ENCODE results near the gene FSIP1. TPM values are rescaled to one million over a fixed set of nuclear protein-coding genes. Genes with fewer than 3 reads are reported as not detected.

FSIP1 gene
- total RNA-seq, 4 donors from 2014 or later, result 0.17 TPM; not detected in 3

GRCh38 chr15:39774688-39775267 is 7.9 kb downstream of the FSIP1 start:
- no peak for DNase-seq (ENCODE audit: low spot score in 2 of 2)
- intact Hi-C loops (cut with DNase I; ENCODE audit: low total_unique reads), result no loop called here
- TF ChIP-seq POLR2A (IDR thresholded peaks at IDR 0.05), result no peak
- no peak for TF ChIP-seq CTCF (IDR thresholded peaks at IDR 0.05)
- WGBS, 2 donors, result 80% methylated on average over 3 of the region's 3 CpGs
- no peak overlapping the region for H3K4me3 ChIP-seq (ENCODE audit: low read depth, poor library complexity, severe bottlenecking)

DNA sequence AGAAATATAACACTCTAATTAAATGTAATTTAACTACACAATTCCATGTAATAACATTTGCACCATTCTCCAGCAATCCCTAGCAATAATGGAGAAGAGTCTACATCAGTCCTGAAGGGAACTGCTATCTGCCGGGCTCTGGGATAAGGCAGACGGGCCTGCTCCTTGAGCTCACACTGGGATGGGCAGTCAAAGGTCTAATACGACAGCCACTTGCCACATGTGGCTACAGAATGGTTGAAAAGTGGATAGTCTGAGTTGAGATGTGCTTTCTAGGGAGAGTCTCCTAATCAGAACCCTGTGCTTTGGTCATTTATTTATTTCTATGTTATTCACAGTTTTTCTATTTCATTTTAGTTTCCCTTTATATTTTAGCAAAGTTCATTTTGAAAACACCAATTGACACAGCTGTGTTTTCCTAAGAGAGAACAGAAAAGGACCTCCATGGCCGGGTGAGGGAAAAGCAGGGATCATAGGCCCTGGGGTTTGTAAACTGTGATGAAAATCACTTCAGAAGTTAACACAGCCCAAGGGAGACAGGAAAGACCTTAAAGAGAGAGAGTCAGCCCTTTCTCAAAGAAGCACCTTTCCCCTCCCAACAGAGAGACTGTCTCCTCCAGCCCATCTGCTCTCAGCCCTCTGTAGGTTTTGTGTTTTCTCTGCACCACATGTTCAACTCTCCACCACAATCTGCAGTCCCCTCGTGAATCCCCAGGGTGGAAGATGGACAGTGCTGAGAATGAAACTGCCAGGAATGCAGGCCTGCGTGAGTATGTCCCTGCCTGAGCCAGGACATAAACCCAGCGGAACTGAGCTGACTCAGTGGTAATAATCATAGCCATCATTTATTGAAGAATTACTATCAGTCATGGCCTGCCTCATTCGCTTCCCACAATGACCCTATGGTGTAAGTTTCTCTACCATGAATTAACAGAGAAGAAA is 11.6 kb downstream of the FSIP1 start:
- DNase-seq (ENCODE audit: low spot score in 2 of 2), result no peak
- WGBS, 2 donors, result 62 to 65% methylated on average over 8 of the region's 8 CpGs
- TF ChIP-seq POLR2A (IDR thresholded peaks at IDR 0.05), result no peak
- H3K4me3 ChIP-seq (ENCODE audit: low read depth, poor library complexity, severe bottlenecking), result no peak overlapping the region
- intact Hi-C loops (cut with DNase I; ENCODE audit: low total_unique reads), result no loop called here

GRCh38 chr15:39767921-39768320 is 14.7 kb downstream of the FSIP1 start:
- WGBS, 2 donors, result 96 to 98% methylated on average over 5 of the region's 5 CpGs
- TF ChIP-seq POLR2A (IDR thresholded peaks at IDR 0.05), result no peak
- no peak for TF ChIP-seq CTCF (IDR thresholded peaks at IDR 0.05)
- H3K4me3 ChIP-seq (ENCODE audit: low read depth, poor library complexity, severe bottlenecking), result no peak overlapping the region
- DNase-seq (ENCODE audit: low spot score in 2 of 2), result no peak
- intact Hi-C loops (cut with DNase I; ENCODE audit: low total_unique reads), result no loop called here

DNA sequence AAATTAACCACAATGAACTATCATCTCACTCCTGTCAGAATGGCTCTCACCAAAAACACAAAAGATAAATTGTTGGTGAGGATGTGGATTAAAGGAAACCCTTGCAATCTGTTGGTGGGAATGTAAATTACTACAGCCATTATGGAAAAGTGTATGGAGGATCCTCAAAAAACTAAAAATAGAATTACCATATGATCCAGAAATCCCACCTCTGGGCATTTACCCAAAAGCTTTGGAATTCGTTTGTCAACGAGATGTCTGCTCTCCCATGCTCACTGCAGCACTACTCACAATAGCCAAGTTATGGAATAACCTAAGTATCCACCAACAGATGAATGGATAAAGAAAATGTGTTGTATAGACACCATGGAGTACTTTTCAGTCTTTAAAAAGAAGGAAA is 21.6 kb downstream of the FSIP1 start:
- 72 to 77% methylated on average over 2 of the region's 2 CpGs for WGBS, 2 donors
- no peak overlapping the region for H3K4me3 ChIP-seq (ENCODE audit: low read depth, poor library complexity, severe bottlenecking)
- no peak for DNase-seq (ENCODE audit: low spot score in 2 of 2)
- no peak for TF ChIP-seq CTCF (IDR thresholded peaks at IDR 0.05)
- TF ChIP-seq POLR2A (IDR thresholded peaks at IDR 0.05), result no peak
- intact Hi-C loops (cut with DNase I; ENCODE audit: low total_unique reads), result no loop called here

- TF ChIP-seq POLR2A (IDR thresholded peaks at IDR 0.05), result no peak
- TF ChIP-seq CTCF (IDR thresholded peaks at IDR 0.05), result peak in 1 of 3 donors; percentile 74
- H3K4me3 ChIP-seq (ENCODE audit: low read depth, poor library complexity, severe bottlenecking), result no peak overlapping the region
- intact Hi-C loops (cut with DNase I; ENCODE audit: low total_unique reads), result loop anchor here (10.0 kb wide), 2 partner anchors 942 to 1052 kb away; no protein-coding TSS in a partner anchor
- WGBS, 2 donors, result 46 to 47% methylated on average over 2 of the region's 2 CpGs
- DNase-seq (ENCODE audit: low spot score in 2 of 2), result no peak
Measured at GRCh38 chr15:39756806-39757522, 25.7 kb downstream of the FSIP1 start.

GRCh38 chr15:39752991-39753390 is 29.6 kb downstream of the FSIP1 start:
- WGBS, 2 donors, result 61 to 64% methylated on average over 1 of the region's 1 CpG
- no peak for TF ChIP-seq POLR2A (IDR thresholded peaks at IDR 0.05)
- no peak for TF ChIP-seq CTCF (IDR thresholded peaks at IDR 0.05)
- H3K4me3 ChIP-seq (ENCODE audit: low read depth, poor library complexity, severe bottlenecking), result no peak overlapping the region
- no peak for DNase-seq (ENCODE audit: low spot score in 2 of 2)
- intact Hi-C loops (cut with DNase I; ENCODE audit: low total_unique reads), result loop anchor here (5.0 to 10.0 kb wide), 3 partner anchors 66 to 1048 kb away; no protein-coding TSS in a partner anchor

All from lower leg skin (tissue), 4 donors.